ENCODE results near the gene TGIF2. TPM values are rescaled to one million over a fixed set of nuclear protein-coding genes. Genes with fewer than 3 reads are reported as not detected.

TGIF2 gene
- total and polyA plus RNA-seq, 2 of the 13 experiments (the other 11 are each of a cell fraction or from before 2014, with no cell fraction given) = 41.3 to 53.9 TPM

DNA sequence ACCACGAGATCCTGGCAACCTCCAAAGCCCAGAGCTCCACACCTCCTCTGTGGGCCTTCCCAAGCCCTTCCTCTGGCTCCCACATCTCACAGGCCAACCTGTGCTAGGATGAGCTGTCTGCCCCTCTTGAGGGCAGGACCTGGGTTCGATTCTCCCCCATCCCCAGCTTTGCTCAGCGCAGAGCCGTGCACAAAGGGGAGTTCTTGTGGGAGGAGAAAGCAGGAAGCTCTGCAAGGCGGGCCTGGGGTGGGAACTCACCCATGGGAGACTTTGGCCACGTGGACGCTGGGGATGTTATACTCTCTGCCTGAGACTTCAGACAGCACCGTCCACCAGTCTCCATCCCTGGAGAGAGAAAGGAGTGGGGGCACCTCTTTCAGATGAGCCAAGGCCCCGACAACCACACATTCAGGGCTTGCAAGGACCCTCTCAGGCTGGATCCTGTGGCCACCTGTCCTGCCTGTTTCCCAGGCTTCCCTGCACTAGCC, 59.9 kb downstream of the TGIF2 start (continued):
- TF ChIP-seq ZNF512 (CRISPR knock-in tag; IDR thresholded peaks at IDR 0.05) = peak; percentile 47
- TF ChIP-seq HIC2 (CRISPR knock-in tag; IDR thresholded peaks at IDR 0.05; ENCODE audit: low read depth) = no peak; the same call in 1 of the 2 replicates
- no peak for TF ChIP-seq IRF1 (CRISPR knock-in tag; IDR thresholded peaks at IDR 0.05; ENCODE audit: low read depth)
- no peak for TF ChIP-seq PAX8 (CRISPR knock-in tag; IDR thresholded peaks at IDR 0.05; ENCODE audit: borderline replicate concordance)
- TF ChIP-seq ZFP36L2 (CRISPR knock-in tag; IDR thresholded peaks at IDR 0.05) = no peak
- no peak for TF ChIP-seq NFE2L2 (IDR thresholded peaks at IDR 0.05; ENCODE audit: low read length)
- TF ChIP-seq SP140L (CRISPR knock-in tag; IDR thresholded peaks at IDR 0.05; ENCODE audit: borderline replicate concordance) = no peak
- TF ChIP-seq ZNF792 (CRISPR knock-in tag; IDR thresholded peaks at IDR 0.05) = peak; percentile 15; the same call in 1 of the 2 replicates
- no peak for TF ChIP-seq KLF9 (CRISPR knock-in tag; IDR thresholded peaks at IDR 0.05; ENCODE audit: low read depth)
- no peak for TF ChIP-seq HOXA3 (CRISPR knock-in tag; IDR thresholded peaks at IDR 0.05)
- no peak for TF ChIP-seq EHMT2 (IDR thresholded peaks at IDR 0.05; ENCODE audit: borderline replicate concordance, low read depth, low read length)
- TF ChIP-seq ZNF274 (CRISPR knock-in tag; IDR thresholded peaks at IDR 0.05) = peak; percentile 84
- TF ChIP-seq BRF2 (CRISPR knock-in tag; IDR thresholded peaks at IDR 0.05) = no peak
- 0 out of 2 replicates have a peak, but pooled peaks have one; percentile 23 for TF ChIP-seq ZBTB1 (CRISPR knock-in tag; IDR thresholded peaks at IDR 0.05; ENCODE audit: borderline replicate concordance)
- TF ChIP-seq, protein P1, sequence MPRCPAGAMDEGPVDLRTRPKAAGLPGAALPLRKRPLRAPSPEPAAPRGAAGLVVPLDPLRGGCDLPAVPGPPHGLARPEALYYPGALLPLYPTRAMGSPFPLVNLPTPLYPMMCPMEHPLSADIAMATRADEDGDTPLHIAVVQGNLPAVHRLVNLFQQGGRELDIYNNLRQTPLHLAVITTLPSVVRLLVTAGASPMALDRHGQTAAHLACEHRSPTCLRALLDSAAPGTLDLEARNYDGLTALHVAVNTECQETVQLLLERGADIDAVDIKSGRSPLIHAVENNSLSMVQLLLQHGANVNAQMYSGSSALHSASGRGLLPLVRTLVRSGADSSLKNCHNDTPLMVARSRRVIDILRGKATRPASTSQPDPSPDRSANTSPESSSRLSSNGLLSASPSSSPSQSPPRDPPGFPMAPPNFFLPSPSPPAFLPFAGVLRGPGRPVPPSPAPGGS (CRISPR knock-in tag; IDR thresholded peaks at IDR 0.05) = no peak
- TF ChIP-seq ONECUT2 (CRISPR knock-in tag; IDR thresholded peaks at IDR 0.05) = no peak
- TF ChIP-seq HNRNPL (IDR thresholded peaks at IDR 0.05; ENCODE audit: low read depth, low read length) = no peak
- 0 out of 2 replicates have a peak, but pooled peaks have one; percentile 5 for TF ChIP-seq CBX5 (CRISPR knock-in tag; IDR thresholded peaks at IDR 0.05; ENCODE audit: borderline replicate concordance)
- TF ChIP-seq GMEB1 (CRISPR knock-in tag; IDR thresholded peaks at IDR 0.05; ENCODE audit: borderline replicate concordance) = no peak
